Measurements from ENCODE around the gene NPC1. TPM values are rescaled to one million over a fixed set of nuclear protein-coding genes. Genes with fewer than 3 reads are reported as not detected.

NPC1 gene
- polyA plus RNA-seq, 2 of the 4 experiments (the other 2 are of a cell fraction): 42.5 to 61.4 TPM

DNA sequence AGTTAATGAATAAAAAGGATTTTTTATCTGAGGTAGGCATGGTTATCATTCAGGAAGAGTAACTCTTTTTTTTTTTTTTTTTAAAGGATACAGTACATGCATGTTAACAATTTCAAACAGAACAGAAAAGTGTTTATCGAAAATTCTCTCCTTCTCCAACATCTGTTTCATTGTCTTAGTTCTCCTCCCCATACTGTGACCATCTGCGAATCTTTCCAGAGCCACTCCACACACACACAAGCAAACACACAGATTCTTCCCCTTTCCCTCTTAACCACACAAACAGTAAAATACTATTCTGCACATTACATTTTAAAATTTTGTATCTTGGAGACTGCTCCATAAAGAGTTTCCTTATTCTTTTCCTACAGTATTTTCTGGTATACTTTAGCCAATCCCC lies 38.0 kb downstream of the NPC1 start:
- no peak; a peak in 1 of 6 replicates for ATAC-seq
- POLR2A ChIA-PET: interaction anchor here (0.9 kb wide), 1 partner anchor 590 kb away, joined by 4 read pairs; the partner anchor contains the start of gene CABYR
- CTCF ChIA-PET: interaction anchor here (1.0 to 1.5 kb wide), 2 partner anchors 33 to 155 kb away, joined by 3 to 6 read pairs; no protein-coding TSS in a partner anchor
- Histone ChIP-seq H3K27ac (peak overlapping the region; percentile 12 to 80; a peak in 3 of 6 replicates), H3K9me3 (no peaks in the 10 kb centered on the region), H3K4me3 (no peak overlapping the region), H3K4me2 (peak overlapping the region; percentile 44), H3K4me1 (peaks cover 39% of the 10 kb centered on the region)
- no peak for FAIRE-seq
- no peak for DNase-seq (ENCODE audit: low read depth in 1 of 2, low spot score in 1 of 2)
- WGBS (ENCODE audit: missing lambda C conversion rate): 79% methylated on average over 2 of the region's 2 CpGs
- TF ChIP-seq POLR2A (IDR thresholded peaks at IDR 0.05; ENCODE audit: low read length): no peak
- no peak for TF ChIP-seq EHMT2 (IDR thresholded peaks at IDR 0.05; ENCODE audit: low read depth)
- TF ChIP-seq PHF8 (IDR thresholded peaks at IDR 0.05; ENCODE audit: borderline replicate concordance, low read depth): no peak
- no peak for TF ChIP-seq HOXA7 (CRISPR knock-in tag; IDR thresholded peaks at IDR 0.05)
- no peak for TF ChIP-seq JUNB (IDR thresholded peaks at IDR 0.05)
- no peak for TF ChIP-seq NR3C1 (IDR thresholded peaks at IDR 0.05)
- no peak for TF ChIP-seq ZC3H11A (IDR thresholded peaks at IDR 0.05)
- no peak for TF ChIP-seq MYC (IDR thresholded peaks at IDR 0.05; ENCODE audit: borderline replicate concordance, low read length)

GRCh38 chr18:23547846-23548245 lies 38.5 kb downstream of the NPC1 start:
- DNase-seq (ENCODE audit: low read depth in 1 of 2, low spot score in 1 of 2) (peak; percentile 41 to 59), ATAC-seq (peak; percentile 67 to 69; a peak in 5 of 6 replicates), FAIRE-seq (no peak)
- H3K27ac ChIP-seq: peak overlapping the region; percentile 12 to 80; a peak in 5 of 6 replicates
- peak overlapping the region; percentile 44 for H3K4me2 ChIP-seq
- TF ChIP-seq ZNF302 (CRISPR knock-in tag; IDR thresholded peaks at IDR 0.05) (no peak), ESRRA (IDR thresholded peaks at IDR 0.05; ENCODE audit: borderline replicate concordance, low read length) (no peak), POLR2A (IDR thresholded peaks at IDR 0.05; ENCODE audit: low read length) (no peak), JUNB (IDR thresholded peaks at IDR 0.05) (no peak), MYC (IDR thresholded peaks at IDR 0.05; ENCODE audit: borderline replicate concordance, low read length) (no peak), MAFK (IDR thresholded peaks at IDR 0.05; ENCODE audit: partially characterized antibody) (no peak), CHD2 (IDR thresholded peaks at IDR 0.05; ENCODE audit: low read length, partially characterized antibody) (no peak), FOSL2 (IDR thresholded peaks at IDR 0.05) (no peak), FOSL2 (CRISPR knock-in tag; IDR thresholded peaks at IDR 0.05) (peak; percentile 47; the same call in 1 of the 2 replicates), JUN (IDR thresholded peaks at IDR 0.05) (no peak)
- WGBS (ENCODE audit: missing lambda C conversion rate): 28% methylated on average over 3 of the region's 3 CpGs
- CTCF ChIA-PET: interaction anchor here (0.6 to 1.5 kb wide), 3 partner anchors 16 to 156 kb away, joined by 3 to 6 read pairs (median 3); no protein-coding TSS in a partner anchor
- POLR2A ChIA-PET: interaction anchor here (0.9 kb wide), 1 partner anchor 591 kb away, joined by 4 read pairs; the partner anchor contains the start of gene CABYR
- H3K4me1 ChIP-seq: peaks cover 39% of the 10 kb centered on the region
- no peak overlapping the region for H3K4me3 ChIP-seq
- H3K9me3 ChIP-seq: no peaks in the 10 kb centered on the region

DNA sequence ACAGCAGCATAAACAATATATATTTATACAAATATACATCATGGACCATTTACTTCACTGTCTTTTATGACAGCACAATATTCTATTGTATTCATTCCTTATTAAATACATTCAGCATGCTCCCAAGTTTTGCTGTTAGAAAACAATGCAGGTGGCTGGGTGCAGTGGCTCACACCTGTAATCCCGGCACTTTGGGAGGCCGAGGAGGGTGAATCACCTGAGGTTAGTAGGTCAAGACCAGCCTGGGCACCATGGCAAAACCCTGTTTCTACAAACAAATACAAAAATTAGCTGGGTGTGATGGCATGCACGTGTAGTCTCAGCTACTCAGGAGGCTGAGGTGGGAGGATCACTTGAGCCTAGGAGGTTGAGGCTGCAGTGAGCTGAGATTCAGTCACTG lies 39.0 kb downstream of the NPC1 start:
- ATAC-seq (no peak), FAIRE-seq (no peak), DNase-seq (ENCODE audit: low read depth in 1 of 2, low spot score in 1 of 2) (peak in 1 of 2 experiments; percentile 23)
- WGBS (ENCODE audit: missing lambda C conversion rate): 15% methylated on average over 3 of the region's 3 CpGs
- peak overlapping the region; percentile 45 to 80; a peak in 5 of 6 replicates for H3K27ac ChIP-seq
- POLR2A ChIA-PET: no interaction called here
- CTCF ChIA-PET: interaction anchor here (0.6 to 1.5 kb wide), 3 partner anchors 16 to 156 kb away, joined by 3 to 6 read pairs (median 3); no protein-coding TSS in a partner anchor
- no peak overlapping the region for H3K4me3 ChIP-seq
- H3K9me3 ChIP-seq: no peaks in the 10 kb centered on the region
- H3K4me2 ChIP-seq: peak overlapping the region; percentile 44
- H3K4me1 ChIP-seq: peaks cover 39% of the 10 kb centered on the region
- TF ChIP-seq EHF (CRISPR knock-in tag; IDR thresholded peaks at IDR 0.05) (no peak), ELK1 (IDR thresholded peaks at IDR 0.05; ENCODE audit: low read depth, low read length) (no peak), ZNF302 (CRISPR knock-in tag; IDR thresholded peaks at IDR 0.05) (no peak), CTCF (IDR thresholded peaks at IDR 0.05) (no peak), TFCP2L1 (CRISPR knock-in tag; IDR thresholded peaks at IDR 0.05) (no peak), MAZ (IDR thresholded peaks at IDR 0.05; ENCODE audit: borderline replicate concordance, low read depth, low read length) (no peak), KDM1A (IDR thresholded peaks at IDR 0.05; ENCODE audit: low read depth) (no peak), HOXA7 (CRISPR knock-in tag; IDR thresholded peaks at IDR 0.05) (no peak), CEBPB (IDR thresholded peaks at IDR 0.05) (no peak), RFX5 (IDR thresholded peaks at IDR 0.05) (no peak), HMGXB4 (CRISPR knock-in tag; IDR thresholded peaks at IDR 0.05; ENCODE audit: borderline replicate concordance) (no peak), MAFK (IDR thresholded peaks at IDR 0.05; ENCODE audit: partially characterized antibody) (no peak), CHD4 (IDR thresholded peaks at IDR 0.05; ENCODE audit: borderline replicate concordance) (no peak), HDAC2 (IDR thresholded peaks at IDR 0.05) (no peak), ZFP36 (IDR thresholded peaks at IDR 0.05; ENCODE audit: borderline replicate concordance, partially characterized antibody) (no peak), ZC3H11A (IDR thresholded peaks at IDR 0.05) (no peak), PHF8 (IDR thresholded peaks at IDR 0.05; ENCODE audit: borderline replicate concordance, low read depth) (no peak), CBX2 (IDR thresholded peaks at IDR 0.05; ENCODE audit: borderline replicate concordance, low read depth) (no peak), HEYL (CRISPR knock-in tag; IDR thresholded peaks at IDR 0.05) (no peak)

All from A549 (cell line).